DND-41 (cell line): ENCODE measurements around the gene ARHGEF7.

Experiments used
- ATAC-seq: fragments of 200-7000 bp; cut with Tn5 transposase; 3 replicates; pipeline ENCODE4 v1.9.1; 2021; ENCODE audit warnings: low read depth; ENCODE audit not compliant: insufficient read depth
- DNase-seq: peaks from one replicate; pipeline ENCODE4 v3.0.0-alpha.2; 2020
- H2AFZ ChIP-seq: 2 replicates; pipeline ENCODE4 v1.6.0; 2012; ENCODE audit warnings: low read depth, low read length
- H3K27ac ChIP-seq: 2 replicates; pipeline ENCODE4 v1.5.1; 2012; ENCODE audit warnings: low read length, inconsistent platforms
- H3K27me3 ChIP-seq: fragments of 200-600 bp; sonication (generic); 2 replicates; pipeline ENCODE4 v1.6.0; 2012; ENCODE audit warnings: low read length, mild to moderate bottlenecking, inconsistent platforms; ENCODE audit not compliant: insufficient read depth, poor library complexity
- H3K36me3 ChIP-seq: 2 replicates; pipeline ENCODE4 v1.5.1; 2012; ENCODE audit warnings: low read length, inconsistent platforms; ENCODE audit not compliant: insufficient read depth
- H3K4me1 ChIP-seq: 2 replicates; pipeline ENCODE4 v1.5.1; 2012; ENCODE audit warnings: mild to moderate bottlenecking, low read length; ENCODE audit not compliant: insufficient read depth
- H3K4me2 ChIP-seq: 2 replicates; pipeline ENCODE4 v1.6.0; 2012; ENCODE audit warnings: mild to moderate bottlenecking, moderate library complexity, low read length, inconsistent platforms; ENCODE audit not compliant: insufficient read depth
- H3K4me3 ChIP-seq, 2 experiments: fragments of 200-600 bp in 1 of 2; shearing (Covaris generic) in 1 of 2; 2 replicates each; pipeline ENCODE4 v1.5.1; 2012 to 2016; ENCODE audit warnings: inconsistent platforms in 2 of 2, low read length in 2 of 2, mild to moderate bottlenecking in 2 of 2, low read depth in 1 of 2, moderate library complexity in 1 of 2
- H3K79me2 ChIP-seq: 2 replicates; pipeline ENCODE4 v1.6.0; 2012; ENCODE audit warnings: low read length, inconsistent platforms; ENCODE audit not compliant: insufficient read depth
- H3K9ac ChIP-seq: 2 replicates; pipeline ENCODE4 v1.6.0; 2012; ENCODE audit warnings: low read depth, mild to moderate bottlenecking, inconsistent platforms, low read length, moderate library complexity
- H3K9me3 ChIP-seq: 2 replicates; pipeline ENCODE4 v1.5.1; 2012; ENCODE audit warnings: low read length, moderate library complexity, mild to moderate bottlenecking, inconsistent platforms; ENCODE audit not compliant: insufficient read depth, severe bottlenecking
- H4K20me1 ChIP-seq: 2 replicates; pipeline ENCODE4 v1.6.0; 2012; ENCODE audit warnings: low read length; ENCODE audit not compliant: insufficient read depth
- EZH2 ChIP-seq: IDR thresholded peaks from 3 replicates; pipeline ENCODE4 v1.6.1; 2012; ENCODE audit warnings: borderline replicate concordance, low read depth, mild to moderate bottlenecking, moderate library complexity, low read length, inconsistent platforms; ENCODE audit not compliant: severe bottlenecking
- TF ChIP-seq, protein P1 (sequence below): IDR thresholded peaks from 2 replicates; pipeline ENCODE4 v1.5.1; 2012; ENCODE audit warnings: borderline replicate concordance, low read length, moderate library complexity, mild to moderate bottlenecking; ENCODE audit not compliant: poor library complexity, severe bottlenecking; ENCODE audit errors: extremely low read depth

ARHGEF7 gene

DNA sequence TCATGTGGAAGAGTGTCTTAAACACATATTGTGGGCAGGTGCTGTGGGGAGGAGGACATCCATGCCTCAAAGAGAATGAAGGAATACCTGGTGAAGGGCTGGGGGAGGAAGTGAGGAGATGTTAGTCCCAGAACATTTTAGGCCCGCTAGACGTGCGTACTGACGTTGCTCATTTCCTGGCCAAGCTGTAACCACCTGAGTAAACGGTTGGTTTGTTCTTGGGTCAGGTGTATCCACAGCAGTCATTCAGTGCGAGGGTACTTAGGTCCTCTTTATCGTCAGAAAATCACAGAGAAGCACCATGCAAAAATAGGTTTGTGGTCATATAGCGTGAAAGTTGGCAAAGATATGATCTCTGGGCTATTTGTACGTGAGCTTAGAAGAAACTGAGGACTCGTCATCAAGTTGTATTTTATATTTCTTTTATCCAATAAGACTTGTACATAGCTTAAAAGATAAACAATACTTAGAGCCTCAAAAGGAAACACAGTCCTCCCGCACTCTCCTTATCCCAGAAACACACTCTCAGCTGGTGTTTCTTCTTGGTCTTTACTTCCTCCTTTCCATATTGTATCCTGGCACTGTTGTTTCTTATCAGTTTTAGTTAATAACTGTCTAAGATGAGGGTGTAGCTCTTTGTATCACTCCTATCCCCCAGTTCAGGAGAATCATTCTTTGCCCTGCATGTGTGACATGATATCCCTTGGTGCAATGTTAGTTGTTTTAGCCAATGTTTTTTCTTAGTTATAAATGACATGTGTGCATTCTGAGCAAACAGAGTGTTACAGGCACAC is 52.0 kb downstream of the ARHGEF7 start:
- H2AFZ ChIP-seq = no peak overlapping the region
- peaks cover 22% of the 10 kb centered on the region for H3K4me1 ChIP-seq
- DNase-seq (no peak), ATAC-seq (peak; percentile 16; the same call in 1 of the 3 replicates)
- peaks cover 100% of the 10 kb centered on the region for H3K79me2 ChIP-seq
- H3K4me2 ChIP-seq = no peak overlapping the region
- H3K27ac ChIP-seq = peak overlapping the region; percentile 47
- TF ChIP-seq, protein P1, sequence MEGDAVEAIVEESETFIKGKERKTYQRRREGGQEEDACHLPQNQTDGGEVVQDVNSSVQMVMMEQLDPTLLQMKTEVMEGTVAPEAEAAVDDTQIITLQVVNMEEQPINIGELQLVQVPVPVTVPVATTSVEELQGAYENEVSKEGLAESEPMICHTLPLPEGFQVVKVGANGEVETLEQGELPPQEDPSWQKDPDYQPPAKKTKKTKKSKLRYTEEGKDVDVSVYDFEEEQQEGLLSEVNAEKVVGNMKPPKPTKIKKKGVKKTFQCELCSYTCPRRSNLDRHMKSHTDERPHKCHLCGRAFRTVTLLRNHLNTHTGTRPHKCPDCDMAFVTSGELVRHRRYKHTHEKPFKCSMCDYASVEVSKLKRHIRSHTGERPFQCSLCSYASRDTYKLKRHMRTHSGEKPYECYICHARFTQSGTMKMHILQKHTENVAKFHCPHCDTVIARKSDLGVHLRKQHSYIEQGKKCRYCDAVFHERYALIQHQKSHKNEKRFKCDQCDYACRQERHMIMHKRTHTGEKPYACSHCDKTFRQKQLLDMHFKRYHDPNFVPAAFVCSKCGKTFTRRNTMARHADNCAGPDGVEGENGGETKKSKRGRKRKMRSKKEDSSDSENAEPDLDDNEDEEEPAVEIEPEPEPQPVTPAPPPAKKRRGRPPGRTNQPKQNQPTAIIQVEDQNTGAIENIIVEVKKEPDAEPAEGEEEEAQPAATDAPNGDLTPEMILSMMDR = no peak
- TF ChIP-seq EZH2 = no peak
- no peaks in the 10 kb centered on the region for H3K27me3 ChIP-seq
- peaks cover 80% of the 10 kb centered on the region for H3K36me3 ChIP-seq
- no peak overlapping the region for H3K9ac ChIP-seq
- peaks cover 75% of the 10 kb centered on the region for H4K20me1 ChIP-seq
- no peak overlapping the region for H3K4me3 ChIP-seq
- no peaks in the 10 kb centered on the region for H3K9me3 ChIP-seq

DNA sequence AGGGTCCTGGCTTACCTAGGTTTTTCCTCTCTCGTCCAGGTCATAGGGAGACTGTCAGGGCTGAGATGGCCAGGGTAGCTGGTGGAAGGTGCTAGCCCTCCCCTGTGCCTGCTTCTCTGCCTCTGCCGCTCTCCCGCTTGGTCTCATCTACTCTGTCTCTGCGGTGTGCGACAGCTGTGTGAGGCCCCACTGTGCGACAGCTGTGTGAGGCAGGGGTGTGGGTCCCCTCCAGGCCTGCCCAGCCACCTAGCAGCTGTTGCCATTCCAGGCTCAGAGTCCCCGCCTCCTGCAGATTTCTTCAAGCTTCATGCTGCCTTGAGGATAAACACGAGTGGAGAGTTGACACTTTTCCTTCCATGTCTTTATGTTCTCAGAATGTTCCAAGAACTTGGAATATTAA is 53.0 kb downstream of the ARHGEF7 start:
- H4K20me1 ChIP-seq = peaks cover 74% of the 10 kb centered on the region
- no peak overlapping the region for H3K4me2 ChIP-seq
- H3K9me3 ChIP-seq = no peaks in the 10 kb centered on the region
- no peak overlapping the region; the same call in 1 of the 2 replicates for H3K27ac ChIP-seq
- H3K79me2 ChIP-seq = peaks cover 100% of the 10 kb centered on the region
- DNase-seq (no peak), ATAC-seq (no peak)
- peaks cover 80% of the 10 kb centered on the region for H3K36me3 ChIP-seq
- H2AFZ ChIP-seq = no peak overlapping the region
- no peak overlapping the region for H3K9ac ChIP-seq
- H3K4me1 ChIP-seq = peaks cover 32% of the 10 kb centered on the region
- H3K27me3 ChIP-seq = no peaks in the 10 kb centered on the region
- TF ChIP-seq, protein P1 = no peak
- no peak for TF ChIP-seq EZH2
- no peak overlapping the region for H3K4me3 ChIP-seq

DNA sequence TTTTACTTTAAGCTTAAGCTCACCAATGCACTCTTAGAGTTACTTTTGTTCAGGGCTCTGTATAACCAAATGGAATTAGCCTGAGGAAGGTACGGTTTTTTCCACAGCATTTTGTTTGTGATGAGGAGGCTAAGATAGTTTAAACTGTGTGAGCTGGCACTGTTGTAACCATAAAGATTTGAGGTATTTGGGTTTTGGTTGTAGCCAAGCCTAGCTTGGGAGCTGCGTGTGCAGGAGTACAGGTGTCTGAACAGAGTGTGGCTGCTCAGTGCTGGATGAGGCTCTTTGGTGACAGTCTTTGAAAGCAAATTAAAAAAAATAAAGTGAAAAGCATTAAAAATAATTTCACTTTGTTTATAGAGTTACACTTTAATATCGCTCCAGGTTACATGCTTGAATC is 56.0 kb downstream of the ARHGEF7 start:
- peaks cover 59% of the 10 kb centered on the region for H4K20me1 ChIP-seq
- TF ChIP-seq, protein P1 = no peak
- TF ChIP-seq EZH2 = no peak
- DNase-seq (no peak), ATAC-seq (0 out of 3 replicates have a peak, but pooled peaks have one; percentile 36)
- no peaks in the 10 kb centered on the region for H3K27me3 ChIP-seq
- no peak overlapping the region for H3K4me2 ChIP-seq
- H3K36me3 ChIP-seq = peaks cover 72% of the 10 kb centered on the region
- peaks cover 62% of the 10 kb centered on the region for H3K4me1 ChIP-seq
- H2AFZ ChIP-seq = no peak overlapping the region
- H3K79me2 ChIP-seq = peaks cover 100% of the 10 kb centered on the region
- H3K9me3 ChIP-seq = no peaks in the 10 kb centered on the region
- H3K9ac ChIP-seq = no peak overlapping the region
- peak overlapping the region; percentile 41 for H3K27ac ChIP-seq
- H3K4me3 ChIP-seq = no peak overlapping the region
